Mucosa of rectum (tissue), 2 donors: ENCODE results near the gene ADAMTS13.
"Not testable (repeated sequence)": the region's sequence is repeated elsewhere in the genome, so short reads cannot be mapped to it uniquely, and the experiment has no call there.

Experiments used
- H3K27ac ChIP-seq, 2 donors: one replicate each; pipeline ENCODE4 v1.7.0; 2013; ENCODE audit warnings: inconsistent platforms in 2 of 2, low read depth in 2 of 2, low read length in 2 of 2
- H3K27me3 ChIP-seq, 2 donors: one replicate each; pipeline ENCODE4 v1.7.0; 2013; ENCODE audit warnings: low read length in 2 of 2; ENCODE audit not compliant: control insufficient read depth in 2 of 2, insufficient read depth in 2 of 2
- H3K36me3 ChIP-seq, 2 donors: one replicate each; pipeline ENCODE4 v1.7.0; 2013; ENCODE audit warnings: low read length in 2 of 2; ENCODE audit not compliant: control insufficient read depth in 2 of 2, insufficient read depth in 2 of 2
- H3K4me1 ChIP-seq, 2 donors: one replicate each; pipeline ENCODE4 v1.7.0; 2013; ENCODE audit warnings: low read length in 2 of 2, mild to moderate bottlenecking in 1 of 2; ENCODE audit not compliant: control insufficient read depth in 2 of 2, insufficient read depth in 2 of 2
- H3K4me3 ChIP-seq, 2 donors: one replicate each; pipeline ENCODE4 v1.7.0; 2013; ENCODE audit warnings: low read length in 2 of 2
- H3K9ac ChIP-seq, 2 donors: one replicate each; pipeline ENCODE4 v1.7.0; 2013; ENCODE audit warnings: low read length in 2 of 2, low read depth in 1 of 2, mild to moderate bottlenecking in 1 of 2
- H3K9me3 ChIP-seq, 2 donors: one replicate each; pipeline ENCODE4 v1.7.0; 2013; ENCODE audit warnings: low read length in 2 of 2; ENCODE audit not compliant: control insufficient read depth in 2 of 2
- donor health status: healthy.
- donor health status: Normal muscosa, but diverticular disease.

Gene ADAMTS13

DNA sequence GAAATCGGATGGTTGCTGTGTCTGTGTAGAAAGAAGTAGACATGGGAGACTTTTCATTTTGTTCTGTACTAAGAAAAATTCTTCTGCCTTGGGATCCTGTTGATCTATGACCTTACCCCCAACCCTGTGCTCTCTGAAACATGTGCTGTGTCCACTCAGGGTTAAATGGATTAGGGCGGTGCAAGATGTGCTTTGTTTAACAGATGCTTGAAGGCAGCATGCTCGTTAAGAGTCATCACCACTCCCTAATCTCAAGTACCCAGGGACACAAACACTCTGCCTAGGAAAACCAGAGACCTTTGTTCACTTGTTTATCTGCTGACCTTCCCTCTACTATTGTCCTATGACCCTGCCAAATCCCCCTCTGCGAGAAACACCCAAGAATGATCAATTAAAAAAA lies 30.7 kb upstream of the ADAMTS13 start:
- H3K27ac ChIP-seq, H3K9ac ChIP-seq, H3K4me1 ChIP-seq, H3K9me3 ChIP-seq, H3K4me3 ChIP-seq, H3K27me3 ChIP-seq, H3K36me3 ChIP-seq: not testable (repeated sequence)

DNA sequence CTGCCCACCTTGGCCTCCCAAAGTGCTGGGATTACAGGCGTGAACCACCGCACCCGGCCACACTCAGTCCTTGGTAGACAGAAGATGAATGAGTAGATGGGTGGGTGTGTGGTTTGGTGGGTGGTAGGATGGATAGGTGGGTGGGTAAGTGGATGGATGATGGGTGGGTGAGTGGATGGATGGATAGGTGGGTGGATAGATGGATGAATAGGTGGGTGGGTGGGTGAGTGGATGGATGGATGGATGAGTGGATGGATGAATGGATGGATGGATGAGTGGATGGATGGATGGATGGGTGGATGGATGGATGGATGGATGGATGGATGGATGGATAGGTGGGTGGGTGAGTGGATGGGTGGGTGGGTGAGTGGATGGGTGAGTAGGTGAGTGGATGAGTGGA lies 29.9 kb upstream of the ADAMTS13 start:
- H3K4me1 ChIP-seq, H3K9ac ChIP-seq, H3K27ac ChIP-seq, H3K4me3 ChIP-seq, H3K36me3 ChIP-seq, H3K27me3 ChIP-seq, H3K9me3 ChIP-seq: not testable (repeated sequence)

DNA sequence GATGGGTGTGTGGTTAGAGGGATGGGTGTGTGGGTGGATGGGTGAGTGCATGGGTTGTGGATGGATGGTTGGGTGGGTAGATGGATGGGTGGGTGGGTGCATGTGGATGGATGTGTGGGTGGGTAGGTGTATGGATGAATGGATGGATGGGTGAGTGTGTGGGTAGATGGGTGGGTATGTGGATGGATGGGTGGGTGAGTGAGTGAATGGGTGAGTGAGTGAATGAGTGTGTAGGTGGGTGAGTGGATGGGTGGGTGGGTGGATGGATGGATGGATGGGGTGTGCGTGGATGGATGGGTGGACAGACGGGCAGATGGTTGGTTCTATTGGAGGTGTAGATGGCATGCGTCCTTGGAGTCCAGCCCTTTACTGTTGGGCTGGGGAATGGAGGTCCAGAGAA lies 28.8 kb upstream of the ADAMTS13 start:
- Histone ChIP-seq H3K27me3 (peaks cover 5 to 13% of the 10 kb centered on the region in 2 donors), H3K36me3 (no peaks in the 10 kb centered on the region)

DNA sequence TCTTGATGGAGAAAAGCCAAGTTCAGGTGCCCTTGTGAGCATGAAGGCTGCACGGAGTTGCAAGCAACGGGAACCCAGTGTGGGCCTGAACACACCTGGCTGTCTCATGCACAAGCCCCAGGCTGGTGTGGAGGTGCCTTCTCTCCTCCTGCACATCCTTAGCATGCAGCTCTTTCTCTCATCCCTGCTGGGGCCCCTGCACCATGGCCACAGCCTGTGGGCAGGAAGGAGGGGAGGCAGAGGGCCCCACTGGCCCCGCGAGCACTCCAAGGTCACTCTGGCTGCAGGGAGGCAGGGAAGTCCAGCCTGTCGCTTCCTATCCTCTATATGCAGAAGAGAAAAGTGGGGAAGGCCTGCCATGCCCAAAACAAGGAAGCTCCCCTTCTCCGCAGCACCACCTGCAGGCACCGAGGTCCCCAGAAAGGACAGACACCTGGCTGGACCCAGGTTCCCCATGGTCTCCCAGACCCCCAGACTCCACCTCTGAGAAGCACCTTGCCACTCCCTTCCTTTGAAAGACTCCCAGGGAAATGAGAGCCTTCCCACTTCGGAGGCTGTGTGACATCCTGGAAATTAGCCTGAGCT lies 27.4 kb upstream of the ADAMTS13 start:
- H3K36me3 ChIP-seq, result no peaks in the 10 kb centered on the region

More for the DNA sequence above, 28.8 kb upstream of the ADAMTS13 start:
- Histone ChIP-seq H3K9me3 (no peaks in the 10 kb centered on the region), H3K27ac (no peak overlapping the region), H3K9ac (no peak overlapping the region), H3K4me1 (no peaks in the 10 kb centered on the region), H3K4me3 (no peak overlapping the region)

DNA sequence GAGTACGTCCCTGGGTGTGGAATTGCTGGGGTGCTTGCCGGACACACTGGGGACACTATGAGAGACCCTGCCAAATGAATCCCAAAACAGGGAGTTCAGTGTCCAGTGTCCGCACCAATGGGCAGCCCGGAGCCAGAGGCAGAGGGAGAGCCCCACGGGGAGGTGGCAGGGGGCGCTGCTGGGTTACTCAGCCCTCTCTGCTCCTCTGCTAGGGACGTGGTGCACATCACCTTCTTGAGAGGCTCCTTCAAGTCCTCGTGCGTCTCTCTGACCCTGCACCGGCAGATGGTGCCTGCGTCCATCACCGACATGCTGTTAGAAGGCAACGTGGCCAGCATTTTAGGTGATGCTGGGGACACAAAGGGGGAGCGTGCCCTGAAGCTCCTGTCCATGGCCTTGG lies 25.2 kb upstream of the ADAMTS13 start:
- peaks cover 5 to 13% of the 10 kb centered on the region in 2 donors for H3K27me3 ChIP-seq
- H3K9me3 ChIP-seq, result no peaks in the 10 kb centered on the region
- no peak overlapping the region for H3K9ac ChIP-seq
- H3K36me3 ChIP-seq, result no peaks in the 10 kb centered on the region
- H3K4me3 ChIP-seq, result no peak overlapping the region
- no peak overlapping the region for H3K27ac ChIP-seq
- H3K4me1 ChIP-seq, result no peaks in the 10 kb centered on the region

More for the DNA sequence above, 27.4 kb upstream of the ADAMTS13 start:
- no peak overlapping the region for H3K9ac ChIP-seq
- no peaks in the 10 kb centered on the region for H3K9me3 ChIP-seq
- H3K27me3 ChIP-seq, result peaks cover 5 to 13% of the 10 kb centered on the region in 2 donors
- no peak overlapping the region for H3K4me3 ChIP-seq
- no peaks in the 10 kb centered on the region for H3K4me1 ChIP-seq
- no peak overlapping the region for H3K27ac ChIP-seq

DNA sequence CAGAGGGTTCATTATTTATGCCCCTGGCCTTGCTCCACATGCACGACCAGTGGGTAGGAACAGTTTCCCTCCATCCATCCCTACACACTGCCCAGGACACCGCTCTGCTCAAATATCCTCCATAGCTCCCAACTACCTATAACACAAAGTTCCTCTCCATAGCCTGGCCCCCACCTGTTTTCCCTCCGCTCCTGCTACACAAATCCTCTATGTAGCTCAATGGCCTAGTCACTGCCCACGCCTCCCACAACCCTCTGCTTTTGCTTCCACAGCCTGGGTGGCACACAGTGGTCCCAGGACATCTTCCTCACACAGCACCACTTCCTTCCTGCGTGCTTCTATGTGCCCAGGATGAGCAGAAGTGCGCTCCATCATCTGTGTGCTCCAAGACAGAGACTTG lies 24.8 kb upstream of the ADAMTS13 start:
- no peaks in the 10 kb centered on the region for H3K36me3 ChIP-seq
- H3K4me1 ChIP-seq, result no peaks in the 10 kb centered on the region
- no peak overlapping the region for H3K4me3 ChIP-seq
- no peak overlapping the region for H3K27ac ChIP-seq
- H3K27me3 ChIP-seq, result peaks cover 5 to 13% of the 10 kb centered on the region in 2 donors
- no peaks in the 10 kb centered on the region for H3K9me3 ChIP-seq
- no peak overlapping the region for H3K9ac ChIP-seq

DNA sequence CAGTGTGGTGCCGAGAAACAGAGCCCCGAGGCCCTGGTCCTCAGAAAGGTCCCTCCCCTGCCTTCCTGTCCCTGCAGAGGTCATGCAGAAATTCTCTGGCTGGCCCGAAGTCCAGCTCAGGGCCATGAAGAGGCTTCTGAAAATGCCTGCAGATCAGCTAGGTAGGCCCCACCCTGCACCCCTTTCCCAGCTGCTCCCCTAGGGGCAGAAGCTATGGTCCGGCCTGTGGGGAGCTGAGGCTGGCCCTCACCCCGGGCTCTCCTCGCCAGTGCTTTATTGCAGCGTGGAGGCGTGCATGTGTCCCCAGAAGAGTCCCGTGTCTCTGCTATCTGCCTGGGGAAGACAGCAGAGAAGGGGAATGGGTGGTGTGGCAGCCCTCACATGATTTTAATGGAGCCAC lies 24.3 kb upstream of the ADAMTS13 start:
- Histone ChIP-seq H3K27me3 (peaks cover 5 to 13% of the 10 kb centered on the region in 2 donors), H3K9me3 (no peaks in the 10 kb centered on the region), H3K27ac (no peak overlapping the region), H3K9ac (no peak overlapping the region), H3K4me1 (no peaks in the 10 kb centered on the region), H3K36me3 (no peaks in the 10 kb centered on the region), H3K4me3 (no peak overlapping the region)

DNA sequence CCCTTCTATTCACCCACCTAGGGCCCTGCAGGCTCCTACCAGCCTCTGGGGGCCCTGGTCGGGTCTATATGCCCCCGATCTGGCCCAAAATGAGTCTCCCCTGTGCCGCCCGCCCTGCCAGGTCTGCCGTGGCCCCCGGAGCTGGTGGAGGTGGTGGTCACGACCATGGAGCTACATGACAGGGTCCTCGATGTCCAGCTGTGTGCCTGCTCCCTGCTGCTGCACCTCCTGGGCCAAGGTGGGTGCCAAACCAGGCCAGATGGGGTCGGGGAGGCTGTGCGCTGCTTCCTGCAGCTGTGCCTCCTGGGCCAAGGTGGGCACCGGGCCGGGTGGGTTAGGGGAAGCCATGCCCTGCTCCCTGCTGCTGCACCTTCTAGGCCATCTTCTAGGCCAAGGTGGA lies 21.9 kb upstream of the ADAMTS13 start:
- Histone ChIP-seq H3K27me3 (peaks cover 5 to 8% of the 10 kb centered on the region in 2 donors), H3K9ac (no peak overlapping the region), H3K36me3 (peaks cover 1 to 6% of the 10 kb centered on the region in 2 donors), H3K27ac (no peak overlapping the region), H3K4me3 (no peak overlapping the region), H3K4me1 (no peaks in the 10 kb centered on the region), H3K9me3 (no peaks in the 10 kb centered on the region)

DNA sequence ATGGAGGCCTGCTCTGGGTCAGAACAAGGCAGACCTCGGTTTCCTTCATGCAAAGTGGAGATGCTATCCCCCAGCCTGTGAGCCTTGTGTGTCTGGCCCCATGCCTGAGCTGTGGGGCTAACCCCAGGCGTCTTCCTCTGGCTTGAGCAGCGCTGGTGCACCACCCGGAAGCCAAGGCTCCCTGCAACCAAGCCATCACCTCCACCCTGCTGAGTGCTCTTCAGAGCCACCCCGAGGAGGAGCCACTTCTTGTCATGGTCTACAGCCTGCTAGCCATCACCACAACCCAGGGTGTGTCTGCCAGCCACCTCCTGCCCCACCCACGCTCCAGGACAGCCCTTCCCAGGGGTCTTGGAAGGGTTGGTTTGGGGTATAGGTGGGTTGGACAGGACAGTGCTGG lies 20.6 kb upstream of the ADAMTS13 start:
- H3K36me3 ChIP-seq, result peaks cover 11 to 17% of the 10 kb centered on the region in 2 donors
- H3K4me1 ChIP-seq, result no peaks in the 10 kb centered on the region
- H3K4me3 ChIP-seq, result no peak overlapping the region
- H3K9me3 ChIP-seq, result no peaks in the 10 kb centered on the region
- H3K9ac ChIP-seq, result no peak overlapping the region
- no peak overlapping the region for H3K27ac ChIP-seq
- peaks cover 5 to 8% of the 10 kb centered on the region in 2 donors for H3K27me3 ChIP-seq

DNA sequence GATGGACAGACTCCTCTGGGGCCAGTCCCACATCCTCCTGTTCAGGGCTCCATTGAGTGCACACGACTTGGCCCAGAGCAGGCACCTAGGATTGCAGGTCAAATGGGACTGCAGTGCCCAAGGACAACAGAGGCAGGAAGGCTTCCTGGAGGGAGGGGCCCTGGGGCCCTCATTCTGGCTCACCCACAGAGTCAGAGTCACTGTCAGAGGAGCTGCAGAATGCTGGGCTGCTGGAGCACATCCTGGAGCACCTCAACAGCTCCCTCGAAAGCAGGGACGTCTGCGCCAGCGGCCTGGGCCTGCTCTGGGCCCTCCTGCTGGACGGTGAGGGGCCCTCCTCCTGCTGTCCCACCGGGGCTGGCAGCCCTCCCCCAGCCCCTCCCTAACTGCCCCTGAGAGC lies 19.5 kb upstream of the ADAMTS13 start:
- Histone ChIP-seq H3K9ac (no peak overlapping the region), H3K4me3 (no peak overlapping the region), H3K36me3 (peaks cover 17 to 27% of the 10 kb centered on the region in 2 donors), H3K27me3 (no peaks in the 10 kb centered on the region), H3K27ac (no peak overlapping the region), H3K9me3 (no peaks in the 10 kb centered on the region), H3K4me1 (no peaks in the 10 kb centered on the region)
